Vagina (tissue), 2 donors: Measurements from ENCODE around the gene PCDHGB3. TPM values are rescaled to one million over a fixed set of nuclear protein-coding genes. Genes with fewer than 3 reads are reported as not detected.

Source experiments
- DNase-seq, 2 donors: peaks; one replicate each; pipeline ENCODE4 v3.0.0-alpha.2; 2017; ENCODE audit errors: extremely low spot score in 2 of 2
- H3K27ac ChIP-seq: fragments of 200-600 bp; sonication (generic); one replicate; pipeline ENCODE4 v1.5.1; 2019
- H3K27me3 ChIP-seq: fragments of 200-600 bp; sonication (generic); one replicate; pipeline ENCODE4 v1.5.1; 2019
- H3K36me3 ChIP-seq, 2 donors: fragments of 200-600 bp; sonication (generic); one replicate each; pipeline ENCODE4 v1.5.1; 2017 to 2019
- H3K4me1 ChIP-seq: fragments of 200-600 bp; sonication (generic); one replicate; pipeline ENCODE4 v1.5.1; 2019
- H3K4me3 ChIP-seq, 2 donors: fragments of 200-600 bp; sonication (generic); 1 replicate in 1 of 2; 2 replicates in 1 of 2; pipeline ENCODE4 v1.5.1; 2016 to 2019
- H3K9me3 ChIP-seq: fragments of 200-600 bp; sonication (generic); one replicate; pipeline ENCODE4 v1.5.1; 2019
- CTCF ChIP-seq, 3 experiments: fragments of 450-650 bp in 2 of 3; fragments of 200-600 bp in 1 of 3; sonication (generic) in 1 of 3; IDR thresholded peaks; one replicate each; pipeline ENCODE4 v1.5.1; 2017 to 2019; ENCODE audit warnings: antibody characterized with exemption in 3 of 3, mild to moderate bottlenecking in 2 of 3, moderate library complexity in 2 of 3
- POLR2A ChIP-seq, 2 donors: fragments of 450-650 bp; IDR thresholded peaks; one replicate each; pipeline ENCODE4 v1.6.1; 2017; ENCODE audit warnings: antibody characterized with exemption in 2 of 2, mild to moderate bottlenecking in 2 of 2, moderate library complexity in 2 of 2
- POLR2AphosphoS5 ChIP-seq, 2 donors: sonication (generic); formaldehyde crosslinking; IDR thresholded peaks; one replicate each; pipeline ENCODE4 v1.9.0; 2017; ENCODE audit warnings: antibody characterized with exemption in 2 of 2, mild to moderate bottlenecking in 2 of 2, low read depth in 1 of 2; ENCODE audit not compliant: insufficient read depth in 1 of 2
- intact Hi-C: fragments of 100-400 bp; cut with DNase I; formaldehyde crosslinking; loops from one replicate; pipeline ENCODE4 v1.15.1; 2023
- total RNA-seq: library from RNA; depleted of rRNA; stranded (reverse); fragments of >200 nt; gene quantifications from one replicate; pipeline ENCODE4 v1.2.3, GENCODE V29; 2016

PCDHGB3 gene
- total RNA-seq, 1 donor from 2014 or later, result 5.4 TPM

- no peak for DNase-seq
- no peak overlapping the region for H3K4me3 ChIP-seq
- no peaks in the 10 kb centered on the region for H3K27me3 ChIP-seq
- H3K4me1 ChIP-seq, result no peaks in the 10 kb centered on the region
- H3K9me3 ChIP-seq, result peaks cover 30% of the 10 kb centered on the region
- no peak for TF ChIP-seq CTCF (IDR thresholded peaks at IDR 0.05)
- H3K36me3 ChIP-seq, result no peaks in the 10 kb centered on the region
- intact Hi-C loops, result no loop called here
- no peak overlapping the region for H3K27ac ChIP-seq
These were observed 18.5 kb upstream of the PCDHGB3 start for GRCh38 chr5:141351591-141351990.

GRCh38 chr5:141354900-141355469, 15.1 kb upstream of the PCDHGB3 start, which contains the start of gene PCDHGA4:
TSS of gene PCDHGA4 (plus strand) at chr5:141355021. CDS start at chr5:141355108, 87 bp downstream.
- Histone ChIP-seq H3K4me3 (peak within 1 kb of the TSS; percentile 24 to 37), H3K27me3 (no peaks in the 10 kb centered on the region), H3K9me3 (peaks cover 48% of the 10 kb centered on the region), H3K36me3 (no peaks in the 10 kb centered on the region), H3K4me1 (no peaks in the 10 kb centered on the region), H3K27ac (no peak within 1 kb of the TSS)
- DNase-seq, result no peak
- intact Hi-C loops, result no loop called here
- TF ChIP-seq CTCF (IDR thresholded peaks at IDR 0.05), result no peak
- TF ChIP-seq POLR2A (IDR thresholded peaks at IDR 0.05), result no peak
- TF ChIP-seq POLR2AphosphoS5 (IDR thresholded peaks at IDR 0.05; ENCODE audit: insufficient read depth in 1 of 2, low read depth in 1 of 2), result no peak

GRCh38 chr5:141355641-141356040, 14.4 kb upstream of the PCDHGB3 start:
- no peak for DNase-seq
- intact Hi-C loops, result no loop called here
- Histone ChIP-seq H3K9me3 (peaks cover 50% of the 10 kb centered on the region), H3K4me3 (no peak overlapping the region), H3K4me1 (no peaks in the 10 kb centered on the region), H3K36me3 (no peaks in the 10 kb centered on the region), H3K27me3 (no peaks in the 10 kb centered on the region), H3K27ac (no peak overlapping the region)
- TF ChIP-seq CTCF (IDR thresholded peaks at IDR 0.05) (no peak), POLR2A (IDR thresholded peaks at IDR 0.05) (no peak), POLR2AphosphoS5 (IDR thresholded peaks at IDR 0.05; ENCODE audit: insufficient read depth in 1 of 2, low read depth in 1 of 2) (no peak)

GRCh38 chr5:141356133-141356532, 13.9 kb upstream of the PCDHGB3 start:
- intact Hi-C loops, result no loop called here

More at GRCh38 chr5:141356133-141356532, 13.9 kb upstream of the PCDHGB3 start:
- Histone ChIP-seq H3K9me3 (peaks cover 50% of the 10 kb centered on the region), H3K4me1 (no peaks in the 10 kb centered on the region), H3K27me3 (no peaks in the 10 kb centered on the region), H3K4me3 (no peak overlapping the region), H3K36me3 (no peaks in the 10 kb centered on the region), H3K27ac (no peak overlapping the region)
- DNase-seq, result no peak
- TF ChIP-seq POLR2A (IDR thresholded peaks at IDR 0.05) (no peak), POLR2AphosphoS5 (IDR thresholded peaks at IDR 0.05; ENCODE audit: insufficient read depth in 1 of 2, low read depth in 1 of 2) (no peak), CTCF (IDR thresholded peaks at IDR 0.05) (no peak)
